Activated T-cell treated with anti-CD3 and anti-CD28 coated beads for 24 hours (primary cell): ENCODE data around the gene AP4B1.

Source experiments
- DNase-seq: peaks from one replicate; pipeline ENCODE4 v3.0.0-alpha.2; 2020; ENCODE audit warnings: low read depth

AP4B1 gene

GRCh38 chr1:113895098-113895497 is 9.5 kb downstream of the AP4B1 start:
- DNase-seq = no peak

- no peak for DNase-seq
Observed at GRCh38 chr1:113893267-113893666, 11.3 kb downstream of the AP4B1 start.

- DNase-seq = no peak
Observed at GRCh38 chr1:113891631-113892220, 12.9 kb downstream of the AP4B1 start.

GRCh38 chr1:113890816-113891215 is 13.8 kb downstream of the AP4B1 start:
- no peak for DNase-seq

- DNase-seq = no peak
Observed at GRCh38 chr1:113887402-113888175, 17.0 kb downstream of the AP4B1 start, which contains the start of gene BCL2L15. TSS of gene BCL2L15 (minus strand) at chr1:113887581. CDS start at chr1:113887375, 206 bp downstream.

DNA sequence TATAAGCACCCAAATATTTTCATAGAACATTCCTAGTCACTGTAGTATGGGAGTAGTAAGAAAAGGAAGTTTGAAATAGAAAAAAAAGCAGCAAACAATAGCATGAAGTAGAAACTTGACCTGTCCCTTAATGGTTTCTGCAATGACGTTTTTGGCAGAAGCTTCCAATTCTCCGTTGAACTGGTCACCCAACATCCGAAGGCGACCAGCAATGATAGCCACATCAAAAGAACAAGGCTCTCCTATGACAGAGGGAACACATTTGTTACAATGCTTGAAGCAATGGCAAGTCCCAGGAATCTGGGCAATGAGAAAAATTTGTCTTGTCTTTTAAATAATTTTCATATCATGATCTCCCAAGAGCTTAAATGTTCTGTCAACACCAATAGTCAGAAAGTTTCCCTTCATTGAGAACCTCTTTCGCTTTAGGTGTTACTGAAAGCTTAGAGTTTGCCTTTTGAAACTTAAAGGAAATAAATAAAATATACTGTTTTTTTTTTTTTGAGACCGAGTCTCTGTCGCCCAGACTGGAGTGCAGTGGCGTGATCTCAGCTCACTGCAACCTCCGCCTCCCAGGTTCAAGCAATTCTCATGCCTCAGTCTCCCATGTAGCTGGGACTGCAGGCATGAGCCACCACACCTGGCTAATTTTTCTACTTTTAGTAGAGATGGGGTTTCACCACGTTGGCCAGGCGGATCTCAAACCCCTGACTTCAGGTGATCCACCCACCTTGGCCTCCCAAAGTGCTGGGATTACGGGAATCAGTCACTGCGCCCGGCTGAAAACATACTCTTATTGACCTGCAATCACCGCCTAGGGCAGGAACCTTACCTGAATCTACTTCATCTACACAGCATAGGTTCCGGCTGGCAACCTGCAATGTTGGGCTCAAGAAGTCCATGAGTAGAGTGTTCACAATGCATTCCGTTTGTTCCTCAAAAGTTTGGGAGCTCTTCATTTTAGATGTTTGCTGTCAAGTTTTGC is 17.9 kb downstream of the AP4B1 start:
- no peak for DNase-seq

DNA sequence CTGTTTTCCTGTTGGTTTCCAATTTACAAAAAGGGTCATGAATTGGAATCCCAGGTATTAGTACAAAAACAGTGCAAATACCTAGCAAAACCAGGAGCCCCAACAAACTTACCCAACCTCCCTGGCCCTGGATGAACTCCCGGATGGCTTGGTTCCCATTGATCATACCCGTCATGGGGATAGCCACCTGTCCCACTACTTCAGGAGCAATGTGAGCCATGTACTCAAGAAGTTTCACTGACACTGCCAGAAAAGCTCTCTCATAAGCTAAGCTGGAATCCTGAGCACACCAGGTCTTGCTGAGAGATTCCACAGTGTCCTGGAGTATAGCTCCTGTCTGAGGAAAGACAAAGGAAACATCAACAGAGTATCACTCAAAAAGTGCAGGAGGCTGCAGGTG is 22.9 kb downstream of the AP4B1 start:
- DNase-seq = no peak

- DNase-seq = no peak
Observed at GRCh38 chr1:113879739-113880038, 24.9 kb downstream of the AP4B1 start.

- DNase-seq = no peak
Observed at GRCh38 chr1:113876176-113876575, 28.4 kb downstream of the AP4B1 start.

DNA sequence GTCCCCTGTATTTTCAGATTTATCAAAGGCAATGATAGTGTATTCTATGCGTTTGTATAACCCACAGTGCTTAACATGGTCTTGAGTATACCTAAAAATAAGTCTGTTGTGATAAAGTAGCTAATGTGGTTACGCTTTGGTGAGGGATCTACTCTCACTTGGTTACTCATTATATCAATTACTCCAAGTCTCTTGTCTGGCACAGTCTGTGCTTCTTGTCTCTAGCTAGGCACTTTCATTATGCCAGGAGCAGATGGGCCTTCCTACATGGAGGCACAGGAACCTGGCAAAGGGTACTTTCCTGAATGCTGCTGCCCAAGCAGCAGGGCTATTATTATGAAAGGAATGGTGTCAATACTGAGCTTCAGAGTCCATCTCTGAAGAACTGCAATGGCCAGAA is 28.9 kb downstream of the AP4B1 start:
- no peak for DNase-seq

GRCh38 chr1:113874012-113874879 is 30.4 kb downstream of the AP4B1 start:
- DNase-seq = no peak

DNA sequence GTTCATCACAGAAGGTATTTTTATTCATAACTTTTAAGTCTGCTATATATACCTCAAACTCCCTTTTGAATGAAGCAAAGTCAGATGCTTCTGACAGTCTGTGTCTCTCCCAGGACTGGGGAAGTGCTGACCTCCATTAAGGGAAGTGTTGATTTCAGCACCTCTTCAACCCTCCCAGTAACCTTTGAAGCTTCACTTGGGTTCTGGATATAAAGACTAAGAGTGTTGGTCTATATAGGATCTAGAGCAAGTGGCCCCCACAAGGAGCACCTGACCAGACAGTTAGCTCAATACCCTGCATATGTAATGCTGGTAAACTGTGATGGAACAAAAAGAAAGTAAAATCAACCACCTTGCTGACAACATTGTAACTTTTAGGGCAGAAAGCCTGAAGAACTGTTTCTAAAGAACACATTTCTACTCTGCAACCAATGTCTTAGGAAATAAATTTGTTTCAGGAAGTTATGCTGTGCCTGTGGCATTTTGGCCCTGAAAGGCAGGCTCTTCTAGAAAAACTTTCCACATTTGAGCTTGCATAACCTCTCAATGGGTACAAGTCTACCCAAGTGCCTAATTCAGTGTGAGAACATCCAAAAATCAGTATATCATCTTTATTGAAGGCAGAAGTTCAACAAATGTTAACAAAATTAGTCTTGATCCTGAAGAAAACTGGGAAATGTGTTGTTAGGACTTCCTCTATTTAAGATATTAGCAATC is 32.2 kb downstream of the AP4B1 start:
- no peak for DNase-seq

DNA sequence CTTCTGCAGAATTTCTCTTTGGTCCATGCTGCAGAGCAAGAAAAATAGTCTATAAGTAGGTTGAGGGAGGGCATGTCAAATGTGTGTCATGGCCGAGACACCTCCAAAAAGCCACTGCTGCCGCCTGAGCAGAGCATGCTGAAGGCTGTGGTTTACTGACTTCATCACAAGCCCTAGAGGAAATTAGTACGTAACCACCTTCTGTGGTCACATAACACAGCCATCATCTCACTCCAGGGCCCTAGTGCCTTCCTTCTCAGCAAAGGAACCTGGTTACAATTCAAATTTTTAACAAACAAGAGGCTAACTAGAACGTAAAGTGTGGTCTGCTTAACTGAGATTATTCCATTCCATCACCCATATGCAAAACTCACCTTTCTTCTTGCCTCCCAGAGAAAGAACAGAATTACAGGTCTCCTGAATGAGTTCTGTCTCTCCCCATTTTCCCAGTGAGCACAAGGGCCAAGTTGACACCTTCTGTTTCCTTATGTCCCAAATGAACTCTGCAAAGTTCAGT is 32.9 kb downstream of the AP4B1 start, which contains the start of gene PTPN22:
Gene PTPN22 (minus strand): TSS at position 116 of the 517 bp plus-strand sequence.
- DNase-seq = peak; percentile 69

DNA sequence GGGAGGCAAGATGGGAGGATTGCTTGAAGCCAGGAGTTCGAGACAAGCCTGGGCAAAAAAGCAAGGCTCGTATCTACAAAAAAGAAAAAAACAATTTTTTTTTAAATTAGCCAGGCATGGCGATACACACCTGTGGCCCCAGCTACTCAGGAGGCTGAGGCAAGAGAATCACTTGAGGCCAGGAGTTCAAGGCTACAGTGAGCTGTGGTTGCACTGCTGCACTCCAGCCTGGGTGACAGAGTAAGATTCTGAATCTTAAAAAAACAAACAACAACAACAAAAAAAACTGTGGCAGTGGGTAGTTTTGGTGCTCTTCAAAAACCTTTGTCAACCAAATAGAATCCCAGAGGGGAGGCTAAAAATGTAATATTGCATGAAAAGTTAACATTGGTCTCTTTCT is 33.8 kb downstream of the AP4B1 start:
- DNase-seq = no peak

DNA sequence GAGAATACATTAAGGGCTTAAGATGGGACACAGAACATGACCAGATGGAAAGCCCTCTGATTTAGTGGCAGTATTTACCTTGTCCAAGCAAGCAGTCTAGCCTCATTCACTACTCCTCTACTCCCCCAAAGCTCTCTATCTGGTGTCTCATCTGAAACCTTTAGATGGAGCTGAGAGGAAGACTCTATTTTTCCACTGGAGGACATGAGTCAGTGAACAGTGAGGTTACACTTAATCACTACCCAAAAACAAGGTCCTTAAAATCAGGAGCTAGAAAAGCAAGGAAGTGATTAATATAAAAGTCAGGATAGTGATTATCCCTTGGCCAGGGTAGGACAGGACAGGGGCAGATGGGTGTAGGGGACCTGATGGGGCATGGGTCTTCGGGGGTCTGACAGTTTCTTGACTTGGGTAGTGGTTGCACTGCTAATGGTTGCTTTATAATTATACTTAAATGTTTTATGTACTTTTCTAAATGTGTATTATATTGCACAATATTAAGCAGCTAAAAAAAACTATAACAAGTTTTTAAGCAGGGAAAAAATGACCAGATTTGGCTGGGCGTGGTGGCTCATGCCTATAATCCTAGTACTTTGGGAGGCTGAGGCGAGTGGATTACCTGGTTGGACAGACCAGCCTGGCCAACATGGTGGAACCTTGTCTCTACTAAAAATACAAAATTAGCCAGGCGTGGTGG is 36.1 kb downstream of the AP4B1 start:
- DNase-seq = no peak

DNA sequence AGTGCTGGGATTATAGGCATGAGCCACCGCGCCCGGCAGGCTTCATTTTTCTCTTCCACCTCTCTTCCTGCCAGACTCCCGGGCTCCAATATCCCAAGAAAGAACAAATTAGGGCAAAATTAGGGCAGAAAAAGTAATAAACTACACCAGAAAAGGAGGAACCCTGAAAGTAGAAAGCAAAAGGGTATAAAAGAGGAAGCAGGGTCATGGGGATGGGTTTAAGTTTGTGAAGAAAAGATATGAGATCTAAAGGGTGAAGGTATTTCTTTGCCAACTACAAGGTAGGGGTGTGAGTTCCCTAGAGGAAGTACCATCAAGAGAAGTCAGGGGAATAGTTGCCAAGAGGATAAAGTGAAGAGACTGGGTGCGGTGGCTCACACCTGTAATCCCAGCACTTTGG is 43.0 kb downstream of the AP4B1 start:
- DNase-seq = no peak

GRCh38 chr1:113860891-113861290 is 43.7 kb downstream of the AP4B1 start:
- DNase-seq = no peak

- DNase-seq = no peak
Observed at GRCh38 chr1:113859478-113860175, 45.0 kb downstream of the AP4B1 start.

- DNase-seq = no peak
Observed at GRCh38 chr1:113858982-113859381, 45.6 kb downstream of the AP4B1 start.

DNA sequence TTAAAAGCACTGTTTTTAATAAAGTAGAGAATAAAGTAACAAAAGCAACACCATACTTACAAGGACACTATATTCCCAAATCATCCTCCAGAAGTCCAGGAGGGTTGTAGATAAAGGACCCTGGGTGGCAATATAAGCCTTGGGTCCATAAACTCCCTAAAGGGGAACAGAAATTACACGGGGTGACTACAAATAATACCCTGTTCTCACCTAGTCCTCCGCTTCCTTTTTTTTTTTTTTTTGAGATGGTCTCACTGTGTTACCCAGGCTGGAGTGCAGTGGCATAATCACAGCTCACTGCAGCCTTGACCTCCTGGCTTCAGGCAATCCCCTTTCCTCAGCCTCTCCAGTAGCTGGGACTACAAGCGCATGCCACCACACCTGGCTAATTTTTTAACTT is 46.2 kb downstream of the AP4B1 start:
- DNase-seq = no peak
